NCI-H510A (cell line): ENCODE results near the gene DPT.
"Not testable (repeated sequence)": the region's sequence is repeated elsewhere in the genome, so short reads cannot be mapped to it uniquely, and the experiment has no call there.

Source experiments
- DNase-seq: peaks from one replicate; lab custom pipeline; 2025; lab: John Stamatoyannopoulos, UW

DPT gene

DNA sequence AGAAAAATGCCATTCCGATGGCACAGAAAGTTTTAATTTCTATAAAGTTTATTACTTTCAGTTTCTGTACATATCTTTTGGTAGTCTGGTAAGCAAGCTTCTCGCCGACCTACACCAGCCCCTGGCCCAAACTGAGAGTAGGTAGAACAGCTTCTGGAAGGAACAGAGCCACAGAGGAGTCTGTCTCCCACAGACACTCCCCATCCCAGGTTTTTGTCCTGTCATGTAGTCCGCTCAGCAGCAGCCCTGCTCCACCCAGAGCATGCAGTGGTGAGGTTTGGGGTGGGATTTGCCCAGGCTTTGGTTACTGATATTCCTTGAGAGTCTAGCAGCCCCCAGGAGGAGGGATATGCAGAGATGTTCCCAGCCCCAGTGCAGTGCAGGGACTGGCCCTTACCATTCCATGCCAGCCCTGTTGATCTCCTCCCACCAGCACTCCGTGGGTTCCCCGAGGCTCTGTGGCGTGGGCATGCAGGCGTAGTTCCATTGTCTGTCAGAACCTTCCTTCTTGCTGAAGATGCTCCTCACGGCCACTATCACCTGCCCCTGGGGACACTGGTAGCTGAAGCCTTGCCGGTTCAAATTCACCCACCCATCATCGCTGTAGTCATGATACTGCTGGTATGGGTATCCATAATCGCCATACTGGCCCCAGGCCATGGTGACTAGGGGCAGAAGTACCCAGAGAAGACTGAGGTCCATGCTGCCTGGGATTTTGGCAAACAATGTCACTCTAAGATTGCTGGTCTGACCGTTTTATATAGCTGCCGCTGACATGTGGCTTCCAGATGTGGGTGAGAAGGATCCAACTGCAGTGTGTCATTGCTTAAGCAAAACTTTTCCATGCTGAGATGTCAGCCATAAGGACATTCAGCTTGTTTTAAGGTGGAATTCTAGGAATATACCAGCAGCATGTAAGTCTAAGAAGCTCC lies at the start of gene DPT:
Gene DPT, minus strand, starts transcription at position 734 of the 932 bp plus-strand sequence. Its CDS starts 32 bp downstream, at position 702.
- no peak for DNase-seq

GRCh38 chr1:168775366-168775765 lies 46.4 kb upstream of the DPT start:
- DNase-seq = no peak

- DNase-seq = no peak
Observed at GRCh38 chr1:168774241-168774640, 45.2 kb upstream of the DPT start.

GRCh38 chr1:168772428-168773060 lies 43.5 kb upstream of the DPT start:
- DNase-seq = no peak

DNA sequence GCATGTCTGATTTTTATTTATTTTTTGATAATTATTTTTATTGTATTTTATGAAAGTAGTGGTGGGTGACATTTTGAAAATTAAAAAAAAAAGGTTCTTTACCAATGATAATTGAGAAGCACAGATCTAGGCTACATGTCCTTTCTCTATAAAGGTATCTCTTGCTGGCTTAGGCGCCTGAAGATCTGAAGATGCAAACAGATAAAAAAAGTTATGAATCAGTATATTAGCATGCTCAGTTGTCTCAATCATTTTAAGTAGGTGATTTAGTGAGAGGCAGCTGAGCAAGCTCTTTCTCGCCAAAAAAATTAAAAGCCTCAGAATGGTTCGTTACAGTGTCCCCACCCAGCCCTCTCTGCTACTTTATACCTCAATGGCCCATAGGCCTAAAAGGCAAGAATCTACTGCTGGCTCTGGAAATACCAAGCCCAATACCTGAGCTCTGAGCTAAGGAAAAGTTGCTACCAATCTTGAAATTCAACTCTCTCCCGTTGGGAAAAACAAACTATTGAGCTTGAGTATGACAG lies 42.2 kb upstream of the DPT start:
- no peak for DNase-seq

GRCh38 chr1:168769893-168770292 lies 40.9 kb upstream of the DPT start:
- not testable (repeated sequence) for DNase-seq

DNA sequence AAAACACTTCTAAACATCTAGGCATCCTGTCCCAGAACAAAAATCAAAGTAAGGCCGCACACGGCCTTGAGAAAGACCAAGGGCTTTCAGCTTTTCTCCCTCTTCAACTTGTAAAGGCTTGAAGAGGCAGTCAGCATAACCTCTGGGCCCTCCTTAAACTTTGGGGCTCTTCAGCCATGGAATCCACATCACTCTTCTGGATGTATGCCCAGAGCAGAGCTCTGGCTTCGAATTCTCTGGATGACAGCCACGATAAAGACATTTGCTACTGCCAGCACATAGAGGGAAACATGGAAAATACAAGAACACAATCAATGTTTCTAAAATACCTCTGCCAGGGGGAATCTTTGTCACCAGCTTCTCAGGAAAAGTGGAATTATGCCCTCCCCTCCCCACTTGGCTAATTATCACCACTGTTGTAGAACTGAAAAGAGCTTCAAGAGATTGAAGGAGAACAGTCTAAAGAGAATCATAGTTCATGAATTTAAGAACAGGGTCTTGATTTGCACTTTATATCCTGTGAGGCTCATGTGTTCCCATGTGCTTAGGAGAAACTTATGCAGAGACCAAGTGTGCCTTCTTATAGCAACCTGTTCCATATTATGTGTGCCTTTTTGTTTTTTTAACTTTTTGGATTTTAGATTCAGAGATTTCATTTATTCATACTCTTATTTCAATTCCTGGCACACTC lies 39.0 kb upstream of the DPT start:
- no peak for DNase-seq

DNA sequence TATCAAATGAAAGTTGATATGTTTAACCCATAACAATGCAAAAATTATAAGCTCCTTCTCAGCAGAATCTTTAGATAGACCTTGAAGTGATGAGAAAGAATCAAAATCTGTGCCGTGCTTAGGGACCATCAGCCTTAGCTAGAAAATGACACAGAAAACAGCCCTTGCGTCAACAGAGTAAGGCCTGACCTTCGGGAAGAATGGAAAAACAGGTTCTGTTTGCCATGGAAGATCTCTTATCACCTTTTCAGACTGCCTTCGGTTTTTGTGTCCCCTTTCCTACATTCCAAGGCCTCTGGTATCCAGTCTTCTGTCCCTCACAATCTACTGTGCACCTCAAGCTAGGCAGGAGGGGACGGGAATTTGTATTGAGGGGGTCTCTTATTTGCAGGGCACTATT lies 37.6 kb upstream of the DPT start:
- no peak for DNase-seq

DNA sequence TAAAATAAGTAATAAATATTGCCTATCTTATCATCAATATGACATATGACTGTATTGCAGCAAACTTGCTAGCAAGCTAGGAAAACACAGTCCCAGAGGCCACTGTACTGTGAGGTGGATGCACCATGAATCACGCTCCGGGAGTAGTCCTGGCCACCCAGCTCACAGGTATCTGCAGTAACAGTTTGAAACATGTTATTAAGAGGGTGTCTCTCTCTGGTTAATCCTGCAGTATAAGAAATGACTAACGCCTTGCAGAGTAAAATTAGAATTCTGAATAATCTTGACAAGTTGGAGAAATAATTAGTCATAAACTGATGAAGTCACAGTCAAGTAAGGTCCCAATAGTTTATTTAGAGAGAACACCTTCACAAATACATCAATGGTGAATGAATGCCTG lies 34.0 kb upstream of the DPT start:
- DNase-seq = no peak

- DNase-seq = no peak
Observed at GRCh38 chr1:168762473-168762872, 33.5 kb upstream of the DPT start.

DNA sequence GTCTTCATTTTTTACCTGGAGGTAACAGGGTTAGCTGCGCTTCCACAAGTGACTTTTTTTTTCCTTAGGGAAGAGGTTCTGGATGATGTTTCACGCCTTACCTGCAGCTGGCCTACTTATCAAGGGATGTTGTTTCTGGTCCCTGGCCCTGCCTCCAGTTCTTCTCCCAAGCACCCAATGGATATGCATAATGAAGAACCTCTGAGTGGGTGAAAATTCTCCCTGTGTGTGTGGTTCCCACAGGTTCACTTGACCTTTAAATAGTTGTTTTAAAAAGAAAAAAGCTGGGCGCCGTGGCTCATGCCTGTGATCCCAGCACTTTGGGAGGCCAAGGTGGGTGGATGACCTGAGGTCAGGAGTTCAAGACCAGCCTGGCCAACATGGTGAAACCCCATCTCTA lies 31.8 kb upstream of the DPT start:
- DNase-seq = no peak

DNA sequence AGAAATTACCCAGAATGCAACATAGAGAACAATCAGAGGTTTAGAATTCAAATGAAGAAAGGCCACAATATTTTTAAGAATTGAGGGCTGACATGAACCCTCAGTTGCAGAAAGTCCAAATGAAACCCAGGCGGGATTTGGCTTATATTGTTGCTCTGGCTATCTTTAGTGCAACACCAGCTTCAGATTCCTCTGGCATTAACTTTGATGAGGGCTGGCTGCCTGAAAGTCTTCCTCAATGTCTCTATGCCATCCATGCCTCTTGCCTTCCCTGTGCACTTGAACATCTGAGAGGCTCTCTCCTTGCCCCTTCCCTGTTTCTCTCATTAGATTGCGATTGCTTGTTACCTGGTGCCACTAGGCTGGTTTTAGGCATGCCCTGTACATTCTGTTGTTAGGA lies 31.2 kb upstream of the DPT start:
- DNase-seq = no peak

DNA sequence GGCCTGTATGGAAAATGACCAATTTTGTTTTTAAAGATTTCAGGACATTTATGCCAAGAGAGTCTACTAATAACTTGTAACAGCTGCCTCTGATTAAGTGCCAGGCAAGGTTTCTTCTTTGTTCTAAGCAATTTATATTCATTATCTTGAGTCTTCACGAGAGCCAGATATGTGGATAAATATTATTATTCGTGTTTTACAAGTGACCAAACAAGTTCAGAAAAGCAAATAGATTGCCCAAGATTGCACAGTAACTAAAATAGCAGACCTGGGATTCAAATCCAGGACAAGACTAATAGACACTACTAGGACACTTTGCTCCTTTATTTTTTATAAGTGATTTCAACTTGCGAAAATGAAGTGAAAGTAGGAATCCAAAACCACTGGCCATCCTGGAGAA lies 30.1 kb upstream of the DPT start:
- DNase-seq = no peak

GRCh38 chr1:168758503-168758902 lies 29.5 kb upstream of the DPT start:
- no peak for DNase-seq

- no peak for DNase-seq
Observed at GRCh38 chr1:168755800-168756418, 26.9 kb upstream of the DPT start.

DNA sequence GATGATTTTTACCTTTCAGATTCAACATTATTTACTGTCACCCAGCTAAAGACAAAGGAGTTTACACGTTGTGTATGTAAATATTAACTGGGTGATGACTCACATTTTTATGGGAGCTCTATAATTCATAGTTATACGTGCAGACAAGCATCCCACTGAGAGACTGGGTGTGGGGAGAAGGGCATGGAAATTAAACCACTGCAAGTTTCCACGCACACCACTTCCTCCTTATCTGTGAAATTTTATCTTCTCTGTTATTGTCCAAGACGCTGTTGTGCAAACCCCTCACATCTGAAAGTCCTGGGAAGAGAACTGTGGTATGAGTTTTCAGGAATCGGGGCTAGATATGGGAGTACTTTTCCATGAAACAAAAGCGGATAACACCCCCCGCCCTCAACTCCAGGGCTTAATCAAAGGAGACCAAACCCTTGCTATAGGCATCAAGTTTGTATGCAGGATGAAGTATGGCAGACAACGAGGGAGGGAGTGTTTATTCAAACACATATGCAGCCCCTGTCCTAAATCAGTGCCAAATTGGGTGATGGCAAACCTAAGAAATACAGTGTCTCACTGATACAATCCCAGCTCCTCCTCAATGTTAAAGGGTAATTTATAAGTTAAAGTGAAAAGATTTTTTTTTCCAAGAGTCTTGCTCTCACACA lies 23.3 kb upstream of the DPT start:
- DNase-seq = no peak

- DNase-seq = no peak
Observed at GRCh38 chr1:168751195-168751650, 22.2 kb upstream of the DPT start.

DNA sequence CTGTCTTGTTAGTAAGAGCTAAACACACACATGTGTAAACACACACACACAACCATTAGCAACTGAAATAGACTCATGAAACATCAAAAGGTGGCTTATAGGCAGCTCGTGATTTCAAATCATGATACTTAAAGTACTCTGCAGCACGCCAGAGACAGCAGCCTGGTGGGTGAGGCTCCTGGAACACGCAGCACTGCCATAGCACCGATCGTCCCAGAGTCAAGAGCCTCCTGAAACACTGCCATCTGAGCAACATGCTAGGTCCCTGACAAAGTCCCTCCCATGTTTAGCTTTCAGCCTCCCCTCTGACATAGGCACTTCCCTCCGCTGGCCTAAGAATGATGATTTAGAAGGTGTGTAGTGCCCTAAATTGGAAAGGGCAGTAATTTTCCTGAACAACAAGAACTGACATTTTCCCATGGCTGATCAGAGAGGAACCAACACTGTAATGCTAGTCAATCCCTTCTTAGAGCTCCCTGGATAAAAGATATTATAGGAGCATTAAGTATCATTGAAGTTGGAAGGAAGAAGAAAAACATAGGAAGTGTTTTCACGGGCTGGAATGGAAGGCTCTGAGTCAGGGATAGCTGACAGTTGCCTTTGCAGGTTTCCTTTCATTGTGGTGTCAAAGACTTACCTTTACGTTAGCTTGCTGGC lies 14.1 kb upstream of the DPT start:
- no peak for DNase-seq

DNA sequence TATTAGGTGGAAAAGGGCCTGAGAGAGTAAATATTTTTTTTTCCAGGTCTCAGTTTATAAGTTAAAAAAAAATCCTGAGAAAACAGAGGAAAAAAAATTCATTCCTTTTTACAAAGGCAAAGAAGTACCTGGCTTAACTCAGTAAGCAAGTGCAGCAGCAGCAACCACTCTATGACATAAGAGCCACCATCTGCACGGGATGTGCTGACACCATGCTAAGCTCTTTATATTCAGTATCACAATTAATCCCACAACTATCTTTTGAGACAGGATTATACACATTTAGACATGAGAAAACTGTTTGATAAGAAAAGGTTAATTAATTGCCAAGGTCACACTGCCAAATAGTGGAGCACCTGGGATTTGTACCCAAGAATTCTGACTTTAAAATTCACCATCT lies 13.4 kb upstream of the DPT start:
- no peak for DNase-seq

- no peak for DNase-seq
Observed at GRCh38 chr1:168739908-168740307, 10.9 kb upstream of the DPT start.

DNA sequence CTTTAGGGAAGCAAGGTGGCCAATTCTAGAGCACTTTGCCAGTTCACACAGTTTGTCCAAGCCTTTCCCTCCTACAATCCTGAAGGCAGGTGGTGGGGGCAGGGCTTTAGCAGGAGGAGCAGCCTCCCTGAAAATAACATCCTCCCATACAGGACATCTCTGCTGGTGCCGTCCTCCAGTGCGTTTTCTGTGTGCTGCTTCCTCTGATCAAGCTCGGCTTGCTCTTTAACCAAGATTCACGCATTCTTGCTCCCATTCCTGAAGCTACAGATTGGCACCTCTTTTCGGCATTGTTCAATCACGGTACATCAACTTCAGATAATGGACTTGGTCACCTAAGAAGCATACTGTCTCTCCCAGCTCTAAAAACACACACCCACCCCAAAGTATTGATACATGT lies 7.5 kb upstream of the DPT start:
- no peak for DNase-seq
